ENCODE measurements around the gene RTF2.
A peak's percentile ranks its signal among the peaks of the same experiment; 100 is the strongest.

RTF2 gene

GRCh38 chr20:56504373-56505005 lies 36.1 kb downstream of the RTF2 start:
- peak; percentile 28 for DNase-seq
- Mint-ChIP-seq H3K4me3 (no peak overlapping the region), H3K27ac (peak overlapping the region; percentile 57), H3K9me3 (no peaks in the 10 kb centered on the region), H3K27me3 (ENCODE audit: low read depth, poor library complexity) (no peaks in the 10 kb centered on the region), H3K4me1 (no peaks in the 10 kb centered on the region), H3K36me3 (ENCODE audit: low read depth) (peaks cover 4% of the 10 kb centered on the region)
- TF ChIP-seq CTCF (IDR thresholded peaks at IDR 0.05): peak; percentile 46

GRCh38 chr20:56506103-56506502 lies 37.7 kb downstream of the RTF2 start:
- H3K36me3 Mint-ChIP-seq (ENCODE audit: low read depth): peaks cover 4% of the 10 kb centered on the region
- no peak for DNase-seq
- H3K4me1 Mint-ChIP-seq: no peaks in the 10 kb centered on the region
- no peaks in the 10 kb centered on the region for H3K9me3 Mint-ChIP-seq
- TF ChIP-seq CTCF (IDR thresholded peaks at IDR 0.05): no peak
- H3K27ac Mint-ChIP-seq: no peak overlapping the region
- H3K4me3 Mint-ChIP-seq: no peak overlapping the region
- no peaks in the 10 kb centered on the region for H3K27me3 Mint-ChIP-seq (ENCODE audit: low read depth, poor library complexity)

- Mint-ChIP-seq H3K27ac (no peak overlapping the region), H3K4me1 (peaks cover 24% of the 10 kb centered on the region), H3K9me3 (no peaks in the 10 kb centered on the region), H3K4me3 (no peak overlapping the region), H3K36me3 (ENCODE audit: low read depth) (peaks cover 15% of the 10 kb centered on the region), H3K27me3 (ENCODE audit: low read depth, poor library complexity) (no peaks in the 10 kb centered on the region)
- no peak for DNase-seq
- no peak for TF ChIP-seq CTCF (IDR thresholded peaks at IDR 0.05)
Observed at GRCh38 chr20:56511926-56512325, 43.5 kb downstream of the RTF2 start.

- Mint-ChIP-seq H3K9me3 (peaks cover 4% of the 10 kb centered on the region), H3K27ac (peak overlapping the region; percentile 95), H3K4me3 (no peak overlapping the region), H3K4me1 (peaks cover 24% of the 10 kb centered on the region), H3K27me3 (ENCODE audit: low read depth, poor library complexity) (no peaks in the 10 kb centered on the region), H3K36me3 (ENCODE audit: low read depth) (peaks cover 28% of the 10 kb centered on the region)
- peak; percentile 20 for DNase-seq
- TF ChIP-seq CTCF (IDR thresholded peaks at IDR 0.05): no peak
Observed at GRCh38 chr20:56513161-56514150, 45.0 kb downstream of the RTF2 start.

GRCh38 chr20:56516631-56517030 lies 48.2 kb downstream of the RTF2 start:
- H3K9me3 Mint-ChIP-seq: peaks cover 36% of the 10 kb centered on the region
- H3K27me3 Mint-ChIP-seq (ENCODE audit: low read depth, poor library complexity): no peaks in the 10 kb centered on the region
- H3K27ac Mint-ChIP-seq: no peak overlapping the region
- no peak for DNase-seq
- H3K4me1 Mint-ChIP-seq: peaks cover 24% of the 10 kb centered on the region
- TF ChIP-seq CTCF (IDR thresholded peaks at IDR 0.05): no peak
- H3K4me3 Mint-ChIP-seq: no peak overlapping the region
- peaks cover 60% of the 10 kb centered on the region for H3K36me3 Mint-ChIP-seq (ENCODE audit: low read depth)

Data from nephron progenitor cell (in vitro differentiated cells).